SU-DHL-6 (cell line): ENCODE data around the gene LRRC34.

Experiments
- EZH2phosphoT487 ChIP-seq: fragments of 200-600 bp; sonication (generic), shearing (Covaris generic); conservative IDR thresholded peaks from 2 replicates; pipeline ENCODE4 v1.6.1; 2018; ENCODE audit warnings: mild to moderate bottlenecking, antibody characterized with exemption, low read length, moderate library complexity, mixed read lengths
- TF ChIP-seq, protein P1 (sequence below): fragments of 200-600 bp; sonication (generic); IDR thresholded peaks from one replicate; pipeline ENCODE4 v1.5.1; 2017; ENCODE audit warnings: antibody characterized with exemption, mild to moderate bottlenecking, low read length, moderate library complexity; ENCODE audit not compliant: insufficient read depth, poor library complexity, severe bottlenecking

DNA sequence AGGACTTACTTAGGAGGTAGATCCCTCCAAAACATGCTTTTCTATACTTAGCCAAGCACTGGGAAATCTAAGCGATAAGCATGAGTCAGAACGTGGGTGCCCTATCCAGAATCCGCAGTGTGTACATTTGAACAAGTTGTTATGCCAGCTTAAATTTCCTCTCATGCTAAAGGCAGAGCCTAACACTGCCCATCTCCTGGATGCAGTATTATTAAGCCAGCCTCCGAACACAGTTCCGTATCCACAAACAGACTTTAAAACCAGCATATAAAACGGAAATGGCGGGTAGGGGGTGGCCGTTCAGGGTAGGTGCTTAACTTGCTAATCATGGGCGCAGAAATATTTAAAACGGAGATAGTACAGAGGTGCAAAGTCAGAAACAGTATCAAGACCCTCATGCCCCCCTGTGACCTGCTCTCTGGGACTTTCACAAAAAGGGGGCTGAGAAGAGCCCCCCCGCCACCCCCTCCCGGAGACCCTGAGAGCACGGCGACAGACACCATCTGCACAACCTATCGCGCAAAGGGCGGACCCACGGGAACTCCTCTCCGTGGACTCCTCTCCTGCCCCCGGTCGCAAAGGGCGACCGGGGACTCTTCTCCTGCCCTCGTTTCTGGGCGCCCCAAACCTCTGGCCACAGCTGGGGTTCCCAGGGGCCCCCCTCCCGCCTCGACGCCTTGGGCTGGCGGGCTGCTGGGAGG lies 923 bp downstream of the LRRC34 start:
- TF ChIP-seq, protein P1, sequence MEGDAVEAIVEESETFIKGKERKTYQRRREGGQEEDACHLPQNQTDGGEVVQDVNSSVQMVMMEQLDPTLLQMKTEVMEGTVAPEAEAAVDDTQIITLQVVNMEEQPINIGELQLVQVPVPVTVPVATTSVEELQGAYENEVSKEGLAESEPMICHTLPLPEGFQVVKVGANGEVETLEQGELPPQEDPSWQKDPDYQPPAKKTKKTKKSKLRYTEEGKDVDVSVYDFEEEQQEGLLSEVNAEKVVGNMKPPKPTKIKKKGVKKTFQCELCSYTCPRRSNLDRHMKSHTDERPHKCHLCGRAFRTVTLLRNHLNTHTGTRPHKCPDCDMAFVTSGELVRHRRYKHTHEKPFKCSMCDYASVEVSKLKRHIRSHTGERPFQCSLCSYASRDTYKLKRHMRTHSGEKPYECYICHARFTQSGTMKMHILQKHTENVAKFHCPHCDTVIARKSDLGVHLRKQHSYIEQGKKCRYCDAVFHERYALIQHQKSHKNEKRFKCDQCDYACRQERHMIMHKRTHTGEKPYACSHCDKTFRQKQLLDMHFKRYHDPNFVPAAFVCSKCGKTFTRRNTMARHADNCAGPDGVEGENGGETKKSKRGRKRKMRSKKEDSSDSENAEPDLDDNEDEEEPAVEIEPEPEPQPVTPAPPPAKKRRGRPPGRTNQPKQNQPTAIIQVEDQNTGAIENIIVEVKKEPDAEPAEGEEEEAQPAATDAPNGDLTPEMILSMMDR, result no peak
- TF ChIP-seq EZH2phosphoT487, result no peak
